ENCODE results near the gene CDK14. TPM values are rescaled to one million over a fixed set of nuclear protein-coding genes. Genes with fewer than 3 reads are reported as not detected.

The CDK14 gene
- total and polyA plus RNA-seq, 10 of the 15 experiments (the other 5 are each of a cell fraction or from before 2014, with no cell fraction given): 6.5 to 61.3 (median 24.2) TPM

- no peaks in the 10 kb centered on the region for H3K36me3 ChIP-seq (ENCODE audit: control insufficient read depth in 2 of 2, insufficient read depth in 2 of 2, low read length in 1 of 2)
- no TSS peak for BruUV-seq (replicated peaks)
- H3K27ac ChIP-seq (ENCODE audit: control insufficient read depth, insufficient read depth): no peak overlapping the region
- in situ Hi-C loops (cut with MboI): loop anchor here (25.0 kb wide), 1 partner anchor 568 kb away; the partner anchor contains the start of gene FZD1
- H4K20me1 ChIP-seq (ENCODE audit: control insufficient read depth, insufficient read depth): no peaks in the 10 kb centered on the region
- TF ChIP-seq RELA (IDR thresholded peaks at IDR 0.05; ENCODE audit: borderline replicate concordance, partially characterized antibody): no peak
- no peak for TF ChIP-seq HDAC2 (IDR thresholded peaks at IDR 0.05)
- TF ChIP-seq SPI1 (IDR thresholded peaks at IDR 0.05; ENCODE audit: borderline replicate concordance, insufficient read depth, low read depth, low read length): no peak
- no peak for TF ChIP-seq ATF7 (IDR thresholded peaks at IDR 0.05; ENCODE audit: low read depth)
- no peak for TF ChIP-seq EED (IDR thresholded peaks at IDR 0.05; ENCODE audit: low read depth)
- TF ChIP-seq, protein P1, sequence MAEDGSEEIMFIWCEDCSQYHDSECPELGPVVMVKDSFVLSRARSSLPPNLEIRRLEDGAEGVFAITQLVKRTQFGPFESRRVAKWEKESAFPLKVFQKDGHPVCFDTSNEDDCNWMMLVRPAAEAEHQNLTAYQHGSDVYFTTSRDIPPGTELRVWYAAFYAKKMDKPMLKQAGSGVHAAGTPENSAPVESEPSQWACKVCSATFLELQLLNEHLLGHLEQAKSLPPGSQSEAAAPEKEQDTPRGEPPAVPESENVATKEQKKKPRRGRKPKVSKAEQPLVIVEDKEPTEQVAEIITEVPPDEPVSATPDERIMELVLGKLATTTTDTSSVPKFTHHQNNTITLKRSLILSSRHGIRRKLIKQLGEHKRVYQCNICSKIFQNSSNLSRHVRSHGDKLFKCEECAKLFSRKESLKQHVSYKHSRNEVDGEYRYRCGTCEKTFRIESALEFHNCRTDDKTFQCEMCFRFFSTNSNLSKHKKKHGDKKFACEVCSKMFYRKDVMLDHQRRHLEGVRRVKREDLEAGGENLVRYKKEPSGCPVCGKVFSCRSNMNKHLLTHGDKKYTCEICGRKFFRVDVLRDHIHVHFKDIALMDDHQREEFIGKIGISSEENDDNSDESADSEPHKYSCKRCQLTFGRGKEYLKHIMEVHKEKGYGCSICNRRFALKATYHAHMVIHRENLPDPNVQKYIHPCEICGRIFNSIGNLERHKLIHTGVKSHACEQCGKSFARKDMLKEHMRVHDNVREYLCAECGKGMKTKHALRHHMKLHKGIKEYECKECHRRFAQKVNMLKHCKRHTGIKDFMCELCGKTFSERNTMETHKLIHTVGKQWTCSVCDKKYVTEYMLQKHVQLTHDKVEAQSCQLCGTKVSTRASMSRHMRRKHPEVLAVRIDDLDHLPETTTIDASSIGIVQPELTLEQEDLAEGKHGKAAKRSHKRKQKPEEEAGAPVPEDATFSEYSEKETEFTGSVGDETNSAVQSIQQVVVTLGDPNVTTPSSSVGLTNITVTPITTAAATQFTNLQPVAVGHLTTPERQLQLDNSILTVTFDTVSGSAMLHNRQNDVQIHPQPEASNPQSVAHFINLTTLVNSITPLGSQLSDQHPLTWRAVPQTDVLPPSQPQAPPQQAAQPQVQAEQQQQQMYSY (CRISPR knock-in tag; IDR thresholded peaks at IDR 0.05): no peak
- no peak for TF ChIP-seq POLR2AphosphoS2 (IDR thresholded peaks at IDR 0.05; ENCODE audit: low read depth, low read length)
- TF ChIP-seq, protein P2, sequence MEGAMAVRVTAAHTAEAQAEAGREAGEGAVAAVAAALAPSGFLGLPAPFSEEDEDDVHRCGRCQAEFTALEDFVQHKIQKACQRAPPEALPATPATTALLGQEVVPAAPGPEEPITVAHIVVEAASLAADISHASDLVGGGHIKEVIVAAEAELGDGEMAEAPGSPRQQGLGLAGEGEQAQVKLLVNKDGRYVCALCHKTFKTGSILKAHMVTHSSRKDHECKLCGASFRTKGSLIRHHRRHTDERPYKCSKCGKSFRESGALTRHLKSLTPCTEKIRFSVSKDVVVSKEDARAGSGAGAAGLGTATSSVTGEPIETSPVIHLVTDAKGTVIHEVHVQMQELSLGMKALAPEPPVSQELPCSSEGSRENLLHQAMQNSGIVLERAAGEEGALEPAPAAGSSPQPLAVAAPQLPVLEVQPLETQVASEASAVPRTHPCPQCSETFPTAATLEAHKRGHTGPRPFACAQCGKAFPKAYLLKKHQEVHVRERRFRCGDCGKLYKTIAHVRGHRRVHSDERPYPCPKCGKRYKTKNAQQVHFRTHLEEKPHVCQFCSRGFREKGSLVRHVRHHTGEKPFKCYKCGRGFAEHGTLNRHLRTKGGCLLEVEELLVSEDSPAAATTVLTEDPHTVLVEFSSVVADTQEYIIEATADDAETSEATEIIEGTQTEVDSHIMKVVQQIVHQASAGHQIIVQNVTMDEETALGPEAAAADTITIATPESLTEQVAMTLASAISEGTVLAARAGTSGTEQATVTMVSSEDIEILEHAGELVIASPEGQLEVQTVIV (IDR thresholded peaks at IDR 0.05; ENCODE audit: borderline replicate concordance, partially characterized antibody): no peak
- TF ChIP-seq LARP7 (IDR thresholded peaks at IDR 0.05): no peak
- TF ChIP-seq TCF3 (IDR thresholded peaks at IDR 0.05; ENCODE audit: borderline replicate concordance, insufficient read depth, low read depth, low read length): no peak
- TF ChIP-seq TAF1 (IDR thresholded peaks at IDR 0.05; ENCODE audit: borderline replicate concordance, low read depth, low read length): no peak
- TF ChIP-seq BRCA1 (IDR thresholded peaks at IDR 0.05; ENCODE audit: low read depth, low read length): no peak
- TF ChIP-seq NR2C2 (IDR thresholded peaks at IDR 0.05; ENCODE audit: borderline replicate concordance, control insufficient read depth, insufficient read length, low read depth): no peak
- H3K79me2 ChIP-seq (ENCODE audit: control insufficient read depth, insufficient read depth, low read length): no peaks in the 10 kb centered on the region
- FAIRE-seq (no peak), ATAC-seq (no peak), DNase-seq (ENCODE audit: low read depth, low spot score) (no peak)
- intact Hi-C loops (cut with micrococcal nuclease; ENCODE audit: unreplicated experiment): no loop called here
- SMC1A ChIA-PET (ENCODE audit: uncharacterized antibody, unreplicated experiment): interaction anchor here (1.3 to 3.5 kb wide), 3 partner anchors 15 to 88 kb away, joined by 3 to 13 read pairs (median 4); no protein-coding TSS in a partner anchor
- no peak overlapping the region for H3K9ac ChIP-seq (ENCODE audit: control insufficient read depth, insufficient read depth, low read length)
- no peak overlapping the region for H2AFZ ChIP-seq (ENCODE audit: control insufficient read depth, low read depth, low read length)
- POLR2A ChIA-PET: no interaction called here
- H3K9me3 ChIP-seq (replicated peaks; ENCODE audit: control insufficient read depth, insufficient read depth, low read length): no peaks in the 10 kb centered on the region
- peaks cover 4% of the 10 kb centered on the region; the same call in 1 of the 2 replicates for H3K4me1 ChIP-seq (ENCODE audit: control insufficient read depth, insufficient read depth, low read length)
- no peak overlapping the region for H3K4me3 ChIP-seq
- H3K27me3 ChIP-seq (replicated peaks in 1 of 2; ENCODE audit: control insufficient read depth in 2 of 2, insufficient read depth in 2 of 2, low read length in 1 of 2): no peaks in the 10 kb centered on the region
- H3K4me2 ChIP-seq (ENCODE audit: control insufficient read depth, insufficient read depth): no peak overlapping the region
- RAD21 ChIA-PET (ENCODE audit: unreplicated experiment): interaction anchor here (0.6 to 1.0 kb wide), 3 partner anchors 13 to 340 kb away, joined by 3 to 4 read pairs (median 3); no protein-coding TSS in a partner anchor
- CTCF ChIA-PET: interaction anchor here (1.7 to 2.2 kb wide), 2 partner anchors 12 to 340 kb away, joined by 6 to 7 read pairs; no protein-coding TSS in a partner anchor
Measured at GRCh38 chr7:90693939-90694338, 97.8 kb downstream of the CDK14 start.

All from GM12878 (cell line).